GM12865 (cell line): ENCODE data around the gene MAL.

ENCODE experiments used
- DNase-seq: peaks from one replicate; pipeline ENCODE4 v3.0.0; 2010; ENCODE audit warnings: low read depth
- H3K4me3 ChIP-seq: 2 replicates; pipeline ENCODE4 v1.5.1; 2011; ENCODE audit warnings: mild to moderate bottlenecking, low read depth, low read length, control low read depth
- TF ChIP-seq, protein P1 (sequence below): IDR thresholded peaks from 2 replicates; pipeline ENCODE4 v1.5.1; 2011; ENCODE audit warnings: low read length, control low read depth, low read depth, inconsistent platforms; ENCODE audit not compliant: insufficient read depth; ENCODE audit errors: missing control alignments

Gene MAL

DNA sequence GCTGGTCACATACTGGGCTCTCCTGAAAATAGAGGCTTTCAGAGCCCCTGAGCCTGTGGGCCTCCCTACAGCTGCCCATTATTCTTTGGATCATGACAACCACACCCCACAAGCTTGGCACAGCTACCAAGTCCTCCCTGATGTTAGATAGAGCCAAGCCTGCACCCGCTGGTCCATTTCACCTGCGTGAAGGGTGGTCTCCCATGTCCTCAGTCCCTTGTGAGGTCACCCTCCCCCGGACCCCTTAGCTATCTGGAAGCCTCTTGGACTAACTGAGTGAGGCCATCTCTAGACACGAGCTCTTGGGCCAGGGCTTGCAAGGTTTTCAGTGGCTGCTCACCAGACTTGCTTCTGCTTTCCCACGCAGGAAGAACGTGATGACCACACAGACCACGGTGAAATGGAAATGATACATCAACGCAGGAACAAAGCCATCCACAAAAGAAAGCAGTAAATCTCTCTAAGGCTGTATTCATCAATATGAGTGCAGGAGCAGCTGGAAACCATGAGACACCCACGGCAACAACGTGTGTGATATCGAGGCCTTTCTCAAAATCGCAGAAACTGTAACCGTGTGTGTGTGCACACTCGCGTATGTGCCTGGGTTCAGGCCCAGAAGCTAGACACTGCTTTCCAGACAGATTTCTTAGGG is 10.1 kb upstream of the MAL start:
- no peak overlapping the region for H3K4me3 ChIP-seq
- TF ChIP-seq, protein P1, sequence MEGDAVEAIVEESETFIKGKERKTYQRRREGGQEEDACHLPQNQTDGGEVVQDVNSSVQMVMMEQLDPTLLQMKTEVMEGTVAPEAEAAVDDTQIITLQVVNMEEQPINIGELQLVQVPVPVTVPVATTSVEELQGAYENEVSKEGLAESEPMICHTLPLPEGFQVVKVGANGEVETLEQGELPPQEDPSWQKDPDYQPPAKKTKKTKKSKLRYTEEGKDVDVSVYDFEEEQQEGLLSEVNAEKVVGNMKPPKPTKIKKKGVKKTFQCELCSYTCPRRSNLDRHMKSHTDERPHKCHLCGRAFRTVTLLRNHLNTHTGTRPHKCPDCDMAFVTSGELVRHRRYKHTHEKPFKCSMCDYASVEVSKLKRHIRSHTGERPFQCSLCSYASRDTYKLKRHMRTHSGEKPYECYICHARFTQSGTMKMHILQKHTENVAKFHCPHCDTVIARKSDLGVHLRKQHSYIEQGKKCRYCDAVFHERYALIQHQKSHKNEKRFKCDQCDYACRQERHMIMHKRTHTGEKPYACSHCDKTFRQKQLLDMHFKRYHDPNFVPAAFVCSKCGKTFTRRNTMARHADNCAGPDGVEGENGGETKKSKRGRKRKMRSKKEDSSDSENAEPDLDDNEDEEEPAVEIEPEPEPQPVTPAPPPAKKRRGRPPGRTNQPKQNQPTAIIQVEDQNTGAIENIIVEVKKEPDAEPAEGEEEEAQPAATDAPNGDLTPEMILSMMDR, result no peak
- no peak for DNase-seq

DNA sequence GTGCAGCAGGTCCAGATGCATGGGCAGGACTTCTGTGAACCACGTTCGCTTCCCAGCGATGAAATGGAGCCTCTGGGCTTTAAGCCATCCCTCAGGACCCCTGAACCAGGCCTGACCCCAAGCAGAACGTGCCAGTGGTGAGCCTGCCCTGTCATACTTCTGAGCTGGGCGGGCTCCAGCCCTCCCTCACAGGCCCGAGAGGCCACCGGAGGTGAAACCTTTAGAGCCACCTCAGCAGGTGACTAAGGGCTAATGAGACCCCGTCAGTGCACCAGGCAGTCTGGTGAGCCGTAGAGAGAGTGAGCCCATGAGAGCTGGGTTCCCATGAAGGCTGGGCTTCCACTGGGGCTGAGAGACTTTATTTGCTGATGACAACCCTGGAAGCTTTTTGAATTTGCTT is 8.9 kb upstream of the MAL start:
- no peak overlapping the region for H3K4me3 ChIP-seq
- no peak for DNase-seq
- TF ChIP-seq, protein P1, result no peak

DNA sequence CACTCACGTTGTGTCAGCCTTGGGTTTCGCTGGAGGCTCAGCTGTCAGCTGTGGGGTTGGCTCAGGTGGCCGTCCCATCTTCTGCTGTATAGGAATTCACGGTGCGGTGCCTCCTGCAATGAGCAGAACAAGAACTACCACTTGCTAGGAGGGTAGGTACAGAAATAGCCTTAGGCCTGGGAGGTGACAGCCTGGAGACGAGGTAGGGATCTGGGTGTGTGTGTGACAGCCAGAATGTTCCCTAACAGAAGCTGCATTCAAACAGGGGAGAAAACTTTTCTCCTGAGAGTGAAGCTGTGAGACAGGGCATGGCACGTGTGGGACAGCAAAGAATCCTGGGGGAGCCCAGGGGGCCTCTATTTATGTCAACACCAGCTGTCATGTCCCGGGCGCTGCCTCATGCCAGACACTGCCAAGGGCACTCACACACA is 8.4 kb upstream of the MAL start:
- H3K4me3 ChIP-seq, result no peak overlapping the region
- DNase-seq, result no peak
- TF ChIP-seq, protein P1, result no peak

DNA sequence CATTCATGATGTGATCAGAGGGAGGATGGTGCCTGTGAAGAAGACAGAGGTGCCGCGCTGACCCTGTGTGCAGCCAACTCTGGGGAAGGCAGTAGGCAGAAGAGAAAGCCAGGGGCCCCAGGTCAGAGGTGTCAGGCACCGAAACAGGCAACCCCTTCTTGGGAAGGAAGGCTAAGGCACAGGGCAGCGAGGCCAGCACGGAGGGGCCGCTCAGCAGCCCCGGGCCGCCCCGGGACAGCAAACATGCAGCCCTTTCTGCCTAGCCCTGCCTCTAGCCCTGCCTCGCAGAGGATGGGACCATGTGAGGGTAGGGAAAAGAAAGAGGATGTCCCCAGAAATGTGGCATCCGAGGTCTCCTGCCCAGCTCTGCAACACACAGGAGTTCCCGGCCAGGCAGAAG is 7.7 kb upstream of the MAL start:
- TF ChIP-seq, protein P1, result no peak
- DNase-seq, result no peak
- H3K4me3 ChIP-seq, result no peak overlapping the region

DNA sequence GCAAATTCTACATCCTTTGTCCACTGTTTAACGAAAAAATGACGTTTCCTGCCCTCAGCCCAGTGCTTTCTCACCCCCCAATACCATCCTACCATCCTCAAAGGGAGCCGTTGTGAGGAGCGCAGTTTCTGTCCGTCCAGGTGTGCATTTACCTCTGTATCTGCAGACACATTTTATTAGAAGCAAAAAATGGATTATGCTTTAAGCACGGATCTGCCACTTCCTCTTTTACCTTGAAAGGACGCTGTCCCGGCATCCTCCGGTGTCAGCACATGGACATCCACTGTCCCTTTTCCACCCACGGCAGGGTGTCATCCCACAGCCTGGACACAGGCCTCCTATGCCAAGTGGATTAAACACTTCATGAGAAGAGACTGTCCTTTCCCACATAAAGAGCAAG is 7.2 kb upstream of the MAL start:
- no peak overlapping the region for H3K4me3 ChIP-seq
- TF ChIP-seq, protein P1, result no peak
- DNase-seq, result no peak

DNA sequence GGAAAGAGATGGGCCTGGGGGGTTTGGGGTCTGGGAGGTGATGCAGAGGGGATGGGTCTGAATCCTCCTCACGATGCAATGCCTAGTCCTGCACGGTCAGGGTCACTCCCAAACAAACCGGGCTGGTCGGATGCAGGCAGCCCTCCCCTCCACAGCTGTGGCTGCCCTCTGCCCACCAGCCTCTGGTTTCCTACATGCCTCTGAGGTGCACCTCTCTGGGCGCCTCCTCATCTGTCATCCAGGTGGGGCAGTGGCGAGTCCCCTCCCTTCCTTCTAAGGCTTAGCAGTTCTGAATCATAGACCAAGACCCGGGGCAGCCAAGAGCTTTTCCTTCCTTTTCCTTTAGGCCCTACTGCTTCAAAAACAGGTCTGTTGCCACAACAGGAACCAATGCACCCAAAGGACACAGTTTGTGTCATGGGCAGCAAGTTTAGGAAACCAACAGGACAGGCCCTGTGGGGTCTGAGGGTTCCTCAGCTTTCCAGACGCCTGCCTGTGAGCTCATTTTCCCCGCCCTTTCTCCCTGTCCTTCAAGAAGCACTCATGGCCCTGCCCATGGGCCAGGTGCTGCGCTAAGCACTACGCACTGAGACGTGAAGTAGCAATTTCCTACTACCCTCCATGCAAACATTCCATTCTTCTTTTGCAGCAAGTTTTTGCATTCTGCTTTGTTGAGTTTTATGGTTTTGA is 6.5 kb upstream of the MAL start:
- TF ChIP-seq, protein P1, result no peak
- H3K4me3 ChIP-seq, result no peak overlapping the region
- DNase-seq, result no peak
